NCI-H1092 (cell line): ENCODE data around the gene GIMD1.
"Not testable (repeated sequence)": the region's sequence is repeated elsewhere in the genome, so short reads cannot be mapped to it uniquely, and the experiment has no call there.

Experiments used
- DNase-seq: peaks from one replicate; lab custom pipeline; 2025; lab: John Stamatoyannopoulos, UW

The GIMD1 gene

DNA sequence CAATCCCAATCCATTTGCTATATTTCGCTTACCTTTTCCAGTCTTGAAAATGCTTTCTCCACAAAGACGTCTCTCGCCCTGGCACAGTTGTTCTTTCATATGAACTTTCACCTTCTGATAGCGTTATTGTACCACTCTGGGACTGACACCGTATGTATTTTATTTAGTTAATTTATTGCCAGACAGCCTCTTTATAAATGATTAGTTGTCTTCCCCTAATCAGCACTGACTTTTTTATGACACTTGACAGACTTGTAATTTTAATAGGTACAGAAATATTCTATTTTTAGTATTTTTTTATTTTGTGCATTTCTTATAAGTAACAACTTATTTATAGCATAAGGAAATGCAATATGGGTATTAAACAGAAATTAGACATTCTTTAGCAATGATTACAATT lies at the start of gene GIMD1:
Gene GIMD1, minus strand, starts transcription at position 101 of the 400 bp plus-strand sequence. CDS start 1,343 bp downstream, outside the sequence.
- no peak for DNase-seq

DNA sequence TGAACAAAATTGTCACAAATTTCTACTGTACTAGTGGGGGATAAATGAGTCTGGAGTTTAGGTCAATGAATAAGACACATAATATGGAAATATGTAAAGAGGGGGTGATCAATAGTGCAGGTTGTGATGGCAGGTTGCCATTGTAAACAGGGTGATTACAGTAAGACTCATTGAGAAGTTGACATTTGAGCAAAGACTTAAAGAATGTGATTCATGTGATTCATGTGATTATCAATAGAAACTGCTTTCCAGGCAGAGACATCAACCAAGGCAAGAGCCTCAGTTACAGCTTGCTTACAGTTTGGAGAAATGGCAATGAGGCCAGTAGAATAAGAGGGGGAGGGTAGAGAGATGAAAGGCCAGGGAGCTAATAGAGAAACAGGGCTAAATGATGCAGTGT lies 45.8 kb upstream of the GIMD1 start:
- no peak for DNase-seq

DNA sequence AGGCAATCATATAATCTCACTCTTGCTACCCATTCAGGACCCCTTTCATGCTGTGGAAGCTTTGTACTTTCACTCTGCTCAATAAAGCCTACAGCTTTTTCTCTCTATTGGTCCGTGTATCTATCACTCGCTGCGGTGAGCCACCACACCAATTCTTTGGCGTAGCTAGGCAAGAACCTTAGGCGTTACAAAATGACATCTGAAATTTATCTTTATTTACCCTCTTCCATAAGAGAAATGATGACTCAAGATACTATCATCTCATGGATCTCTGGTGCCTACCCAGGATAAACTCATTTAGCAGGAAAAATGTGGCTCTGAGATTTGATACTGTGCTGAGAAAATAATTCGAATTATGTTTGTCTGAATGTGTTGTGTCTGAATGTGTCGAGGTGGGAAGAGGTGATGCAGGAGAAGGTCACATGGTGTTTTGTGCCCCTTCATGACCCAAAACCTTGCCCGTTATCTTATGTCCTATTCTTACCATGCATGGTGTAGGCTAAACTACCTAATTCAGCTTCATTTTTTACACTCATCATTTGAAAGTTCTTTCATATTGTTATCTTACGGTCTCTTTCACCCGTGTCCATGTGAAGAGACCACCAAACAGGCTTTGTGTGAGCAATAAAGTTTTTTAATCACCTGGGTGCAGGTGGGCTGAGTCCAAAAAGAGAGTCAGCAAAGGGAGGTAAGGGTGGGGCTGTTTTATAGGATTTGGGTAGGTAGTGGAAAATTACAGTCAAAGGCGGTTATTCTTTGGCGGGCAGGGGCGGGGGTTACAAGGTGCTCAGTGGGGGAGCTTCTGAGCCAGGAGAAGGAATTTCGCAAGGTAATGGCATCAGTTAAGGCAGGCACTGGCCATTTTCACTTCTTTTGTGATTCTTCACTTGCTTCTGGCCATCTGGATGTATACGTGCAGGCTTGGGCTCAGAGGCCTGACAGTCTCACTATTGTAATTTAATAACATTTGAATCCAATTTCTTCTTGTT lies 41.6 kb upstream of the GIMD1 start:
- DNase-seq: no peak

- not testable (repeated sequence) for DNase-seq
These were observed 39.4 kb upstream of the GIMD1 start for GRCh38 chr4:106408004-106408403.

DNA sequence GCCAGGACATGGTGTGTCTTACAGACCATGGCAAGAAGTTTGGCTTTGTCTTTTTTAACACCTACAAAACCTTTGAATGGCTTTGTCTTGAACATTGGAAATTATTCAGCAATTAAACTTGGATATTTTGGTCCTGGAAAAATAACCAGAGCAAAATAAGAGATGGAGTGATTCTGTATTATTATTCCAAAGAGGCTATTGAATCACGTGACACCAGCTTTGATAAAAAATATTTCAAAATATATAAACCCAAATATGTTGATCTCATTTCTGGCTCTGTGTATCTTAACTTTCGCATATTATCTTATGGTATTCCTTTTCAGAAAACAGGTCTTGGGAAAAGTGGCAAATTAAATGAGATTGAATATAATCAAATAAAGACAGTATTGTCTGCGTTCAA lies 32.6 kb upstream of the GIMD1 start:
- no peak for DNase-seq

GRCh38 chr4:106398898-106399297 lies 30.3 kb upstream of the GIMD1 start:
- DNase-seq: not testable (repeated sequence)

DNA sequence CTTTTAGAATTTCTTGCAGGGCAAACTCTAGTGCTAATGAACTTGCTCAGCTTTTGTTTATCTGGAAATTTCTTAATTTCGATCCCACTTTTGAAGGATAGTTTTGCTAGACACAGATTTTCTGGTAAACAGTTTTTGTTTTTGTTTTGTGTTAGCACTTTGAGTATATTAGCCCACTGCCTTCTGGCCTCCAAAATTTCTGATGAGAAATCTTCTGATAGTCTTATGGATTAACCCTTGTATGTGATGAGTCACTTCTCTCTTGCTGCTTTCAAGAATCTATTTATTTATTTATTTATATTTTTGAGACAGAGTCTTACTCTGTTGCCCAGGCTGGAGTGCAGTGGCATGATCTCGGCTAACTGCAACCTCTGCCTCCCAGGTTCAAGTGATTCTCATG lies 27.0 kb upstream of the GIMD1 start:
- no peak for DNase-seq

- DNase-seq: no peak
These were observed 17.3 kb upstream of the GIMD1 start for GRCh38 chr4:106385853-106386393.

GRCh38 chr4:106384878-106385277 lies 16.3 kb upstream of the GIMD1 start:
- DNase-seq: no peak

DNA sequence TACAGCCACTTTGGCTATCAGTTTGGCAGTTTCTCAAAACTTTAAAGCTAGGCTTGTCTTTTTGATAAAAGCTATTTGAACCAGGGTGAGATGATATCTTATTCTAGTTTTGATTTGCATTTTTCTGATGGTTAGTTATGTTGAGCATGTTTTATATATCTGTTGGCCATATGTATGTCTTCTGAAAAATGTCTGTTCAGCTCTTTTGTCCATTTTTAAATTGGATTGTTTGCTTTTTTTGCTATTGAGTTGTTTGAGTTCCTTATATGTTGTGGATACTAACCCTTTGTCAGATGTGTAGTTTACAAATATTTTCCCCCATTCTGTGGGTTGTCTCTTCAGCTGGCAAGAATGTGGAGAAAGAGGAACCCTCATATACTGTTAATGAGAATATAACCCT lies 11.6 kb upstream of the GIMD1 start:
- DNase-seq: no peak

DNA sequence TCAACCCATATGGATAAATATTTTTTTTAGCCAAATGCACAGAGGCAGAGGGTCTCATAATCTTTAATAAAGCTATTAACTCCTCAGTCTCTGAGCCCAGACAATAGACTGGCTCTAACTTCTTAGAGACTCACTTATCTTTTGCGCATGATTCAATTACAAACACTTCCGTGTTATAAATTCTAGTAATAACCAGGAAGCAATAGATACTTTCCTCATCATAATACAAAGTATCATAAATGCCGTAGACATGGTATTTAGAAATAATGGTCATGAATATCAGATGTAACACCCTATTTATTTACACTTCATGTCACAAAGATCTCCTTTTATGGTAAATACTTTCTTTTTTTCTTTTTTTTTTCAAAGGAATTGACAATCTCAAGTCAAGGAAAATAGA lies 4.4 kb upstream of the GIMD1 start:
- no peak for DNase-seq

GRCh38 chr4:106371161-106371560 lies 2.6 kb upstream of the GIMD1 start:
- no peak for DNase-seq

DNA sequence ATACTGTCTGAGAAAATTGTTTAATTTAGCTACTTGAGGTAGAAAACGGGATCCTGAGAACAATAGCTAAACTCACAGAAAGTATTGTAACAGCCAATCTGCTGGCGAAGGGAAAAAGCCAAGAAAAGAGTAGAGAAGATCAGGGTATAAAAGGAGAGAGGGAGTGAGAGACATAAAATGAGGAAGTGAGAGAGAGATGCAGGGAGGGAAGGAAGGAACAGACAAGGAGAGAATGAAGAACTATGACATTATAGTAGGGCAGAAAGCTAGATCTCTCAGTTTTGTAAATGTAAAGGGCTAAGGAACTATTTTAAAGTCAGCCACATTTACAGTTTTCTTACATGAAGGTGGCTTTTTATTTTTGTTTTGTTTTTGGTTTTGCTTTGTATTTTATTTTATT lies 1.6 kb upstream of the GIMD1 start:
- no peak for DNase-seq

- DNase-seq: no peak
These were observed 980 bp upstream of the GIMD1 start for GRCh38 chr4:106369456-106370060.

- DNase-seq: no peak
These were observed 1.5 kb downstream of the GIMD1 start for GRCh38 chr4:106367072-106367471.

GRCh38 chr4:106366026-106366425 lies 2.6 kb downstream of the GIMD1 start:
- DNase-seq: no peak

DNA sequence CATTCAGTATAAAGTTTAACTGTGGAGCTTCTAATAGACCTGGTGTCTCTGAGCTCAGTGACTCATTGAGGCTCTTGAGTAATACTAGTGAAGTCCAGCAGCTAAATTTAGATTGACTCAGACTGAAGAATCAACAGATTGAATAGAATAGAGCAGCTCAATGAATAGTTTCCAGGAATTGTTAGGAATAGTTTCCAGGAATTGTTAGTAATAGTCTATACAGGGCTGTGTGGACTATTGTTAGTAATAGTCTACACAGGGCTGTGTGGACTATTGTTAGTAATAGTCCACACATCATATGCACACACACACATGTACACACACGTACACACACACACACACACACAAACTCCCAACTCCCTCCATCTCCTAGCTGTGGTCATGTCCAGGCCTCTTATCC lies 3.0 kb downstream of the GIMD1 start:
- DNase-seq: no peak

GRCh38 chr4:106364282-106364681 lies 4.3 kb downstream of the GIMD1 start:
- no peak for DNase-seq

- DNase-seq: no peak
These were observed 6.3 kb downstream of the GIMD1 start for GRCh38 chr4:106362086-106362825.

GRCh38 chr4:106358899-106359298 lies 9.7 kb downstream of the GIMD1 start:
- DNase-seq: no peak

DNA sequence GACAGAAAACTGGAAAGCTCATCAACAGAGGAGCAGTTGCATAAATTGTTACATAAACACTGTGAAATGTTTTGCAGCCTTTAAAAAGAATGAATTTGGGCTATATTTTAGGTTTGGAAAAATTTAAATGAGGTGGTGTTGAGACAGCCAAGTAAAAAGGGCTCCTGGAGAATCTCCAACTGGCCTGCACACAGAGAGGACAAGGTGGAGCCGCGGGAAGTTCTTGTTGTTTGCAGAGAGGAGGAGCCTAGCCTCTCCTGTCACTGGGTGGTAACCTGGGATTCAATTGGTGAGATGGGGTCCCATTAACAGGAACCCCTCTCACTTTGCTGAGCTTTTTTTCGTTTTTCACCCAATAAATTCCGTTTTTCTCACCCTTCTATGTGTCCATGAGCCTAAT lies 13.4 kb downstream of the GIMD1 start:
- no peak for DNase-seq

DNA sequence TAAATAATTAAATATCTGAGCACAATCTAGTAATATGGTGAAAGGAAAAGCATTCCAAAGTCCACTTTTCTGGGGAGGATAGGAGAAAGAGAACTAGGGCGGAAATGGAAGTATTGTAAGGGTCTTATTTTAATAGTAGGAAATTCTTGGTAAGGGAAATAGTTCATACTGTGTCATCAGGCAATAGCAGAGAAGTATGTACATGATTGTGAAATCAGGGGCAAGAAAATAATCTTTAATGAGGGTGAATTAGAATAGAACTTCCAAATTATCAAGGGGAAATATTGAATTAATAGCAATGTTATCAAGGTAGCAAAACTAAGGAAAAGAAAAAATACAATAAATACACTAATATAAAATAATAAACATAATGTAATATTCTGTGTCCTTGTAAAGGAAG lies 14.8 kb downstream of the GIMD1 start:
- DNase-seq: no peak
